ENCODE measurements around the gene RAD1. TPM values are rescaled to one million over a fixed set of nuclear protein-coding genes. Genes with fewer than 3 reads are reported as not detected.

The RAD1 gene
- total RNA-seq, 1 donor from 2014 or later: 19.4 TPM

DNA sequence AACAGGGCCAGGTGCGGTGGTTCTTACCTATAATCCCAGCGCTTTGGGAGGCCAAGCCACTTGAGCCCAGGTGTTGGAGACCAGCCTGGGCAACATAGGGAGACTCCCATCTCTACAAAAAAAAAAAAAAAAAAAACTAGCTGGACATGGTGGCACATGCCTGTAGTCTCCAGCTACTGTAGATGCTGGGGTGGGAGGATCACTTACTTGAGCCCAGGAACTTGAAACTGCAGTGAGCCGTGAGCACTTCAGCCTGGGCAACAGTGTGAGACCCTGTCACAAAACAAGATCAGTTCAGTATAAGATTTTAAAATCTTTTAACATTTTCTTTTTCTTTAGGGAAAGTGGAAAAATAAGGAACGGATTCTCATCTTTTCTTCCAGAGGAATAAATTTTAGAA, 2.7 kb upstream of the RAD1 start:
- DNase-seq (ENCODE audit: extremely low read depth, low read depth, low spot score): no peak

DNA sequence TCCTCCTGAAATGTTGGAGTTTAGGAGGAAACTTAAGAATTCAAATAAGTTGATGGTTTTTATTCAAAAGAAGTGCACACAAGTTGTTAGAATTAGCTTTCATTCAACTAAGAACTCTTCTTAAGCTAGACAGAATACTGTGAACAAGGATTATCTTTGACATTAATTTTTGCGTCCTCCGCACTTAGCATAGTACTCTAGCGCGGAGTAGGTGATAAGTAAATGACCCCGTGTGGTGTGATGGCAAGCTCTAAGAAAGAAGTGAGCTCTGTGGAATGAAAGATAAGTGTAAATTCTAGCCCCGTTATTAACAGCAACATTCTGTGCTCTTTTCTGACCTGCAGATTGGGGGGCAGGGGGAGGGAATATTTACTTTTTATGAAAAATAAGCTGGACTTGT, 1.2 kb upstream of the RAD1 start:
- DNase-seq (ENCODE audit: extremely low read depth, low read depth, low spot score): no peak

- no peak for DNase-seq (ENCODE audit: extremely low read depth, low read depth, low spot score)
Measured at GRCh38 chr5:34915856-34916192, 520 bp upstream of the RAD1 start.

GRCh38 chr5:34914671-34915138, 599 bp downstream of the RAD1 start:
- no peak for DNase-seq (ENCODE audit: extremely low read depth, low read depth, low spot score)

GRCh38 chr5:34913072-34913471, 2.2 kb downstream of the RAD1 start:
- DNase-seq (ENCODE audit: extremely low read depth, low read depth, low spot score): no peak

DNA sequence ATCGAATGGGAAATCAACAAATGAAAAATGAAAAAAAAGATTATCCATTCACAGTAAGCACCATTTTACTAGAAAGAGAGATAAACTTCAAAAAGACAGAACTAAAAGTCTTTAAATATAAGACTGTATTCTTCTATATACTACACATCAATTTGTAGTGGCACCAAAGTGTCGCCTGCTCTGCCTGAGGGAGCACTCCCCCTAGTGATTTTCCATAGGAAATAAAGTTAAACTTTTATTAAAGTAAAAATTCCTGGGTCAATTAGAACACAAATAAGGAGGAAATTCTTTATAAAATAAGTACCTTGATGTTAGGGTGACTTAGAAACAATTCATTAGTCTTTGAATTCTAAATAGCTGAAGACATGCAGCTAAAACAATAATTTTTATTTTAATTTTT, 9.7 kb downstream of the RAD1 start:
- no peak for DNase-seq (ENCODE audit: extremely low read depth, low read depth, low spot score)

- DNase-seq (ENCODE audit: extremely low read depth, low read depth, low spot score): no peak
Measured at GRCh38 chr5:34903260-34903659, 12.0 kb downstream of the RAD1 start.

DNA sequence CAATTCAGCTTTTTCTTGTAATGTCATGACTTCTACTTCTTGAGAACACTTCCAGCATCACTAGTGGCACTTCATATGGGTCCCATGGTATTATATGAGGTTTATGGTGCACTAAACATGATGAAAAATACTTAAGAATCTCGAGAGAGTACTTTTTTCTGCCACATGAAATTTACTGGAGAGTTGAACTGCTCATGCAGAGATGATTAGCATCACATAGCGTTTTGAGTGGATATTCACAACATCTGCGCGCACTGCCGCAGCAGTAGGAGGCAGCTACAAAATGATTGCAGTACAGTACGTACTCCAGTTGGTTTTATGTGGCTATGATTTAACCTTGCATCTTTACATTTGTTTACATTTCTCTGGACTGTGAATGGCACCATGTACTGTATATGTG, 14.7 kb downstream of the RAD1 start:
- DNase-seq (ENCODE audit: extremely low read depth, low read depth, low spot score): no peak

- DNase-seq (ENCODE audit: extremely low read depth, low read depth, low spot score): no peak
Measured at GRCh38 chr5:34899066-34899465, 16.2 kb downstream of the RAD1 start.

GRCh38 chr5:34898258-34898895, 16.9 kb downstream of the RAD1 start:
- DNase-seq (ENCODE audit: extremely low read depth, low read depth, low spot score): peak; percentile 45

DNA sequence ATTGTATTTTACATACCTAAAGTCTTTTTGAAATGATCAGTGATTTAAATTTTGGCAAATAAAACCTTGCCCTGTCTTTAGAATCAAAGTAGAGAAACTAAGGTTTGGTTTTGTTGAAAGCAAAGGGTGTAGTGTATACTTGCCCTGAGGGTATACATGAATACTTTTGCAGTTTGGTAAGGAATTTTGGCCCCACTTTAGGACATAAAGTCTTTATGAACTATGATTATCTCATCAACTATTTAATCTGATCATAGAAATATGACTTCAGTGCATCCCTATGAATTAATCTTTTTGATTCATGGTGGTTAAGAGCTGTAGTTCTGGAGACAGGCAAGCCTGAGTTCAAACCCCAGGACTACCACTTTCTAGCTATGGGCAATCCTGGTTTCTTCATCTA, 17.7 kb downstream of the RAD1 start:
- no peak for DNase-seq (ENCODE audit: extremely low read depth, low read depth, low spot score)

DNA sequence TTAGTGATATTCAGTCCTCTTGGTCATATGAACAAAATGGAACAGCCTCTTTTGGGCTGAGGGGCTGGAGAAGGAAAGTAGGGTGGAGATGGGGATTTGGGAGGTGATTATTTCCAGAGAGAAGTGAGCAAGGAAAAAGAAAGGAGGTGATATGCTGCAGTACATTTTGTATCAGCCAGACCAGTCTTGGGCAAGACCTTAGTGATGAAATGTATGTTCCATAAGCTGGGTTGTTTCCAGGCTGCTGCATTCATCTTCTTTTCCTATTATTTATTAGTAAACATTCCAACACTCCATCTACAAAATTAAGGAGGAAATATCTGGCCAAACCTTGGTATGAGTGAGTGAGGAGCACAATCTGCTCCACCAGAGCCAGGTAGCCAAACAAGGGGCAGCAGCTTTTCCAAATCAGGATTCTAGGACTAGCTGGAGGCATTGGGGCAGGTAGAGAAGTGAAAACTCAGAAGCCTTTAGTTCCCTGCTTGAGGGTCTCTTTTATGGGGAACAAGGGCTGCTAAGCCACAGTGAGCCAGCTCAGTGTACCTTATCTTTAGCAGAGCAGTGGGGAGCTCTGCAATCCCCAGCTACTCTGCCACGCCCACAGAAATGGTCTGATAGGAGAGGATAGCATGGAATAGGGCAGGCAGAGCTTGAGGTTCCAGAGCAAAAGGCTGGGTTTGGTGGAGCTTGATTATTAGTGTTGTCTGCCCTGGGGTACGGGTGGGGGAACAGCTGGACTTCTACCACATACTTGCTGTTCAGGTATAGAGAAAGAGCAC, 19.5 kb downstream of the RAD1 start:
- no peak for DNase-seq (ENCODE audit: extremely low read depth, low read depth, low spot score)

- no peak for DNase-seq (ENCODE audit: extremely low read depth, low read depth, low spot score)
Measured at GRCh38 chr5:34894716-34895115, 20.6 kb downstream of the RAD1 start.

GRCh38 chr5:34892414-34892813, 22.9 kb downstream of the RAD1 start:
- DNase-seq (ENCODE audit: extremely low read depth, low read depth, low spot score): no peak

GRCh38 chr5:34891981-34892380, 23.3 kb downstream of the RAD1 start:
- DNase-seq (ENCODE audit: extremely low read depth, low read depth, low spot score): no peak

DNA sequence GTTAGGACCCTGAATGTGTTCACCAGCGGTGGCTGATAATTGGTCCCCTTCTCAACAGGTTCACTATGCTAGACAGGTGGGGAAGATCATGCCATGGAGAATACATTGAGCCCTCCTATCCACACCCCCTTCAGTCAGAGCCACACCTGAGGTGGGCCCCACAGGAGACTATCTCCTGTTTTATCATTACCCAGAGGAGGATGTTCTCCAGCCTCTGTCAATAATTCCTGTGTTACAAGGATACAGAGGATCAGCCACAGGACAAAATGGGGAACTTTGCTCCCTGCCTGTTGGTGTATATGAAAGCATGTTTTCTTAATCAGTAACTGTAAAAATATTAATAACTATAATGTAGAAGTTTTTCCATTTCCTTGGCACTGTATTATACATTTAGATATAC, 25.9 kb downstream of the RAD1 start:
- no peak for DNase-seq (ENCODE audit: extremely low read depth, low read depth, low spot score)

DNA sequence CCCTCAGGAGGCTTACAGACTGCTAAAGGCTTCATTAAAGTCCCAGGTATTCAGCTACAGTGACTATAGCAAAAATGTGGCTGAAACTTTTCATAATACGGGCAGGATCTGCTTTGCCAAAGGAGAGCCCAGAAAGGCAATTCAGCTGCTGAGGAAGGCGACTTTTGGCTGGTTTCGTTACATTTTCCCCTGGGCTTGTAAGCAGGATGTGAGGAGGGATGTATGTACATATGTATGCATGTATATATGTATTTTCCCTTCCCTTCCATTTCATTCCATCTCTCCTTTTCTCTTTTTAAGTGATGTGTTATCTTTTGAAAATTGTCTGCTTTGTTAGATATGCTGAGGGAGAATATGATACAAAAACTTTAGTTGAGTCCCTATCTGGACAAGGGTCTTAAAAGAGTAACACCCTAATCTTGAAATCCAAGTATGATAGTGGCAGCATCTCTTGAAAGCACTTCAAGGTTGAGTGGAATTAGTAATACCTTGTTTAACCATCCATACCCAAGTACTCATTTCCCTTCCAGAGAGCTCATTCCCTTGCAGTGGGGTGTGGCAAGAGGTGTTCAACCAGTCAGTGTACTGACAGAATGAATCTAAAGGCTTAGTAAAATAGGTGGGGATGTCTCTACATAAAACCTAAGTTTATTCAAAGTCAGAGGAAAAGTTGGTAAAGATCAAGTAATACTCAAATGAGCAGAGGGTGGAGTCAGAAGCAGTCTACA, 28.7 kb downstream of the RAD1 start:
- no peak for DNase-seq (ENCODE audit: extremely low read depth, low read depth, low spot score)

DNA sequence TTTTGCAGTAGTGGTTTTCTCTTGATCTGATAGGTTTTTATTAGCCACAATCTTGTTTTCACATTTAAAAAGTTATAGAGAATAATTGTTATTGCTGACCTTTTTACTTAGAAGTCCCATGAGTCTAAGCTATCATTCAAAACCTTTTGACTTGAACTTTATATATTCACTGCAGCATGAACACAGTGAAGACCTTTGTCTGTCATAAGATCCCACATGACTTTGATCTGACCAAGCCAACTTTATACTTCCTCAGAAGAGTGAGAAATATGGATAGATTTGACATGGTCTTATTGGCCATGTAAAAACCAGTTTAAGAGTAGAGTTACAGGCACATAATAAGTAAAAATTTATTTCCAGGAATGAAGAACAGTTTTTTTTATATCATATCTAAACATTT, 34.1 kb downstream of the RAD1 start:
- DNase-seq (ENCODE audit: extremely low read depth, low read depth, low spot score): no peak

DNA sequence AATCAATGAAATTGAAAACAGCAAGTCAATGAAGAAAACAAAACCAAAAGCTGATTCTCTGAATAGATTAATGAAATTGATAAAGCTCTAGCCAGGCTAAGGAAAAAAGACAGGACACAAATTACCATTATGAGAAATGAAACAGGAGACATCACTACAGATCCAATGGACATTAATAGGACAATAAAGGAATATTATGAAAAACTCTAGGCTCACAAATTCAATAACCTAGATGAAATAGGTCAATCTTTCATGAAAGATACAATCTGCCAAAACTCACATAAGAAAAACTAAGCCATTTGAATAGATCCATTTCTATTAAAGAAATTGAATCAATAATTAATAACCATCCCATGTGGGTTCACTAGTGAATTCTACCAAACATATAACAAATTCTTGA, 39.0 kb downstream of the RAD1 start:
- DNase-seq (ENCODE audit: extremely low read depth, low read depth, low spot score): no peak

- DNase-seq (ENCODE audit: extremely low read depth, low read depth, low spot score): no peak
Measured at GRCh38 chr5:34870382-34870781, 44.9 kb downstream of the RAD1 start.

DNA sequence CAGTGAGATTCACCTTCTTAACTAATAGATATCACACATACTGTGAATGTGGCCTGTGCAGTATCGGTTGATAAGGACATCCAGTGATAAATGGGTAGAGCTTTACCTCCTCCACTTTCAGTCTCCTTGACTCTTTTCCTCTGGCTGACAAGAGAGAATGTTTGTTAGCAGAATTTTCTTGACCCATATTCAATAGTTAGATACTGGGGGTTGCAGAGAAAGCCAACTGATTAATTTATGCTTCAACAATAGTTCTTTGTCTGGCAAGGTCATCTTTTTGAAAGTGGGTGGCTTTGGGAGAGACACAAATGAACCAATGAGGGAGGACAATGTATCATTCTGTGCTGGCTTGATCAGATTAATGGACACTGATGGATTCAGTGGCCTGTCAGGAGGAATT, 46.0 kb downstream of the RAD1 start:
- no peak for DNase-seq (ENCODE audit: extremely low read depth, low read depth, low spot score)

DNA sequence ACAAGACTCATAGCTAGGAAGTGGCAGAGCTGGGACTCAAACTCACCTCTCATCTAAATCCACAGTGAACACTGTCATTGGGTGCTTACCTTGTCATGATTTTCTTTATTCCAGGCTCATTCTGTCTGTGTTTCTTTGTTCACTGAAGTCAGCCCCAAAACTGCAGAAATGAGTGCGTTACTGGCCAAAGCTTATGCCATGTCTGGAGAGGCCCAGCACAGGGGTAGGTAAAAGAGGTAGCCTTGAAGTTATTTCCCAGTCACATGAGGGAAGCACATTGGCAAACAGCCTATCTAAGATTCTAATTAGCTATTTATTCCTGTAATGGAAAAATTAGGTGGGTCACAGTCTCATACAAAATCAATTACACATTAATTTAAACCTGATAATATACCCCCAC, 46.5 kb downstream of the RAD1 start:
- no peak for DNase-seq (ENCODE audit: extremely low read depth, low read depth, low spot score)
